ACC112 (cell line): ENCODE measurements around the gene GAS6.
"Not testable (repeated sequence)": the region's sequence is repeated elsewhere in the genome, so short reads cannot be mapped to it uniquely, and the experiment has no call there.

Experiments used
- H2AFZ ChIP-seq: fragments of 200-600 bp; sonication (generic); one replicate; pipeline ENCODE4 v1.6.0; 2017; ENCODE audit warnings: antibody characterized with exemption, low read length; ENCODE audit not compliant: unreplicated experiment
- H3K27ac ChIP-seq: fragments of 200-600 bp; sonication (generic); 2 replicates; pipeline ENCODE4 v1.5.1; 2014; ENCODE audit warnings: low read depth, mild to moderate bottlenecking, antibody characterized with exemption, low read length, moderate library complexity
- H3K27me3 ChIP-seq: fragments of 200-600 bp; sonication (generic); 2 replicates; pipeline ENCODE4 v1.6.1; 2014; ENCODE audit warnings: mild to moderate bottlenecking, antibody characterized with exemption, low read length, moderate library complexity, mixed read lengths; ENCODE audit not compliant: insufficient read depth
- H3K36me3 ChIP-seq: fragments of 200-600 bp; sonication (generic); 2 replicates; pipeline ENCODE4 v1.6.1; 2016; ENCODE audit warnings: mild to moderate bottlenecking, antibody characterized with exemption, low read length, moderate library complexity, mixed read lengths; ENCODE audit not compliant: insufficient read depth
- H3K4me1 ChIP-seq: fragments of 200-600 bp; sonication (generic); one replicate; pipeline ENCODE4 v1.6.1; 2016; ENCODE audit warnings: low read length, mixed read lengths; ENCODE audit not compliant: insufficient read depth, unreplicated experiment, control insufficient read depth
- H3K4me3 ChIP-seq: fragments of 200-600 bp; sonication (generic); 2 replicates; pipeline ENCODE4 v1.5.1; 2014; ENCODE audit warnings: mild to moderate bottlenecking, low read depth, low read length
- H3K79me2 ChIP-seq: fragments of 200-600 bp; sonication (generic); one replicate; pipeline ENCODE4 v1.6.0; 2016; ENCODE audit warnings: low read length; ENCODE audit not compliant: control insufficient read depth, unreplicated experiment, insufficient read depth

Gene GAS6

GRCh38 chr13:113803409-113804016 is 60.4 kb downstream of the GAS6 start:
- H3K4me1 ChIP-seq = peaks cover 4% of the 10 kb centered on the region
- no peaks in the 10 kb centered on the region for H3K36me3 ChIP-seq
- no peak overlapping the region for H2AFZ ChIP-seq
- H3K4me3 ChIP-seq = no peak overlapping the region
- no peak overlapping the region for H3K27ac ChIP-seq
- H3K27me3 ChIP-seq = no peaks in the 10 kb centered on the region
- no peaks in the 10 kb centered on the region for H3K79me2 ChIP-seq

GRCh38 chr13:113802761-113803160 is 61.1 kb downstream of the GAS6 start:
- H3K4me3 ChIP-seq = no peak overlapping the region
- no peaks in the 10 kb centered on the region for H3K79me2 ChIP-seq
- H3K27me3 ChIP-seq = no peaks in the 10 kb centered on the region
- H3K36me3 ChIP-seq = no peaks in the 10 kb centered on the region
- H3K27ac ChIP-seq = no peak overlapping the region
- no peak overlapping the region for H2AFZ ChIP-seq
- peaks cover 4% of the 10 kb centered on the region for H3K4me1 ChIP-seq

DNA sequence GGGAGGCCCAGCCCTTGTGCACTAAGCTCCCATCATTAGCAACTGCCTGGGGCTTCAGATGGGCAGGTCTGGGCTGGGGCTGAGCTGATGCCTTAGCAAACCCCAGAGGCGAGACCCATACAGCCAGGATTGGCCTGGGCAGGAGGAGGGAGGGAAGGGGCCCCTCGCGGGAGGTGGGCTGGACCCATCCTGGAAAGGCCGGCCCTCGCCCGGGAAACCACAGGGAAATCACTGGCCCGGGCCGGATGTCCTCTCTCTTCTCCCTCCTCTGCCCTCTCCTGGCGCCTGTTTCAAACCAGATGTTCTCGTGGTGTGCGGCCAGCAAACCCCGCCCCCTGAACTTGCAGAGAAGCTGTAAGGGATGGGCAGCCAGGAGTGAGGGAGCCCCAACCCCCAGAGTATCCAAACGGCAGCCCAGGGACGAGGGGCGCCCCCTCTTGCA is 61.8 kb downstream of the GAS6 start:
- H3K4me3 ChIP-seq = no peak overlapping the region
- peaks cover 4% of the 10 kb centered on the region for H3K4me1 ChIP-seq
- no peak overlapping the region for H2AFZ ChIP-seq
- no peaks in the 10 kb centered on the region for H3K79me2 ChIP-seq
- H3K27me3 ChIP-seq = no peaks in the 10 kb centered on the region
- no peak overlapping the region for H3K27ac ChIP-seq
- no peaks in the 10 kb centered on the region for H3K36me3 ChIP-seq

GRCh38 chr13:113801289-113801961 is 62.5 kb downstream of the GAS6 start:
- no peaks in the 10 kb centered on the region for H3K27me3 ChIP-seq

DNA sequence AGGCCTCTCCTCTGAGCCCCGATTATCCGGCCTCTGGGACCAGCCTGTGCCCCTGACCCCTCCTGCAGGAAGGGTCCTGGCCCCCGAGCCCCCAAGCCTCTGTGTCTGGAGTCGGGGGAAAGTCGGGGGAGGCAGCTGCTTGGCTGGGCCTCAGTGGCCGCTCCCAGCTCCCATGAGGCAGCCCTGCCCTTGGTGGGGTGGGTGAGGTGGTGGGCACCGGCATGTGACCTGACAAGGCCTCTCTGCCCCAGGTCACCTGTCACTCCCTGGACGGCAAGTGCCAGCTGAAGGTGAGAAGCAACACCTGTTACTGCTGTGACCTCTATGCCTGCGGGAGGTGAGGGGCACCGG is 63.3 kb downstream of the GAS6 start:
- no peak overlapping the region for H2AFZ ChIP-seq
- no peaks in the 10 kb centered on the region for H3K36me3 ChIP-seq

More at GRCh38 chr13:113801289-113801961, 62.5 kb downstream of the GAS6 start:
- no peak overlapping the region for H2AFZ ChIP-seq
- H3K4me1 ChIP-seq = peaks cover 4% of the 10 kb centered on the region
- H3K36me3 ChIP-seq = no peaks in the 10 kb centered on the region
- H3K79me2 ChIP-seq = no peaks in the 10 kb centered on the region
- H3K27ac ChIP-seq = no peak overlapping the region
- H3K4me3 ChIP-seq = no peak overlapping the region

GRCh38 chr13:113798200-113798811 is 65.6 kb downstream of the GAS6 start:
- H3K79me2 ChIP-seq = no peaks in the 10 kb centered on the region
- H3K27ac ChIP-seq = no peak overlapping the region
- H3K36me3 ChIP-seq = no peaks in the 10 kb centered on the region
- peaks cover 4% of the 10 kb centered on the region for H3K4me1 ChIP-seq
- H3K4me3 ChIP-seq = no peak overlapping the region
- H2AFZ ChIP-seq = no peak overlapping the region
- H3K27me3 ChIP-seq = no peaks in the 10 kb centered on the region

More for the DNA sequence above, 63.3 kb downstream of the GAS6 start:
- no peaks in the 10 kb centered on the region for H3K79me2 ChIP-seq
- no peak overlapping the region for H3K27ac ChIP-seq
- H3K4me1 ChIP-seq = peaks cover 4% of the 10 kb centered on the region
- no peaks in the 10 kb centered on the region for H3K27me3 ChIP-seq
- H3K4me3 ChIP-seq = no peak overlapping the region

GRCh38 chr13:113796964-113797676 is 66.8 kb downstream of the GAS6 start:
- no peaks in the 10 kb centered on the region for H3K27me3 ChIP-seq
- no peaks in the 10 kb centered on the region for H3K79me2 ChIP-seq
- H3K27ac ChIP-seq = no peak overlapping the region
- no peaks in the 10 kb centered on the region for H3K36me3 ChIP-seq
- H2AFZ ChIP-seq = no peak overlapping the region
- H3K4me3 ChIP-seq = no peak overlapping the region
- peaks cover 4% of the 10 kb centered on the region for H3K4me1 ChIP-seq

DNA sequence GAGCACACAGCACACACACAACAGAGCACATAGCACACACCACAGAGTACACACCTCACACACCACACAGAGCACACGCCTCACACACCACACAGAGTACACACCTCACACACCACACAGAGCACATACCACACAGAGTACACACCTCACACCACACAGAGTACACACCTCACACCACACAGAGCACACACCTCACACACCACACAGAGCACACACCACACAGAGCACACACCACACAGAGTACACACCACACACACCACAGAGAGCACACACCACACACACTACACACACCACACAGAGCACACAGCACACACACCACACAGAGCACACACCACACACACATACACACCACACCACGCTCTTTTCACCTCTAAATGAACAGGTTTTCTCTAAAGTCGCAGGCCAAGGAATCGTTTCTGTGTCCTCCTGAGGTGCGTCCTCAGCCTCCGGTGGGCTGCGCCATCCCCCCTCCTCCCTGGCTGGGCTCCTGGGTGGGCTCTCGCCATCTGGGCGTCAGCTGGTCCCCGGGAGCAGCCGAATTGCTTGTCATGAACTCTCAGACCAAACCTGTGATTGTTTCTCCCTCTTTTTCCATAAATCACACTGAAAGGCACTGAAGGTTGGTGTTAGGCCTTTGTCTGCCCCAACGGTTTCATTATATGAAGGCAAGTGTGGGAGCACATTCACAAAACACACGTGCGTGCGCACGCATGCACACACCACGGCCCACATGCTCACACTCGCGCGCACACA is 67.5 kb downstream of the GAS6 start:
- H3K36me3 ChIP-seq = no peaks in the 10 kb centered on the region
- no peak overlapping the region for H3K27ac ChIP-seq
- no peaks in the 10 kb centered on the region for H3K27me3 ChIP-seq
- H3K79me2 ChIP-seq = no peaks in the 10 kb centered on the region
- H3K4me1 ChIP-seq = no peaks in the 10 kb centered on the region
- no peak overlapping the region for H2AFZ ChIP-seq
- no peak overlapping the region for H3K4me3 ChIP-seq

DNA sequence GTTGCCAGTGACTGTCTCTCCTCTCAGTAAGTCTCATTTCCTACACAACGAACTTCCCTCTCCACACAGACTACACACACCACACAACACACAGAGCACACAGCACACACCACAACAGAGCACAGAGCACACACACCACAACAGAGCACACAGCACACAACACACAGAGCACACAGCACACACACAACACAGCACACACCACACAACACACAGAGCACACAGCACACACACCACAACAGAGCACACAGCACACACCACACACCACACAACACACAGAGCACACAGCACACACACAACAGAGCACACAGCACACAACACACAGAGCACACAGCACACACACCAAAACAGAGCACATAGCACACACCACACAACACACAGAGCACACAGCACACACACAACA is 68.5 kb downstream of the GAS6 start:
- H3K36me3 ChIP-seq, H3K27ac ChIP-seq, H2AFZ ChIP-seq, H3K79me2 ChIP-seq, H3K4me1 ChIP-seq, H3K4me3 ChIP-seq, H3K27me3 ChIP-seq: not testable (repeated sequence)

DNA sequence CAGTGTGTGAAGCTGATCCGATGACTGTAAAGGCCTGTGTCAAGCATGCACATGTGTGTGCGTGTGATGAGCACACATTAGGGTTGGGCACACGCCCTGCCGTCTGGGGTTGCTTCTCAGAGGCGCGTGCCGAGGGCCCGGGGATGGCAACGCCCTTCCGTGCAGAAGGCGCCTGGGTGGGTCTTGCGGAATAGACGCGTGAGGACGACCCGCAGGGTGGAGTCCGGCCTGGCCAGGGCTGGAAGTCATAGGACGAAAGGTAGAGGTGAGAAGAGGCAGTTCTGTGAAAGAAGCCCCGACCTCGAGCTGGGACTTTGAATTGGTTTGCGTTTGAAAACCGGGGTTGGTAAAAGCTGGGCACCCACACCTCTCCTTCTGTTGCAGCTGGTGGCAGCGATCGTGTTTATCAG is 69.1 kb downstream of the GAS6 start:
- no peaks in the 10 kb centered on the region for H3K79me2 ChIP-seq
- H2AFZ ChIP-seq = no peak overlapping the region
- H3K4me3 ChIP-seq = no peak overlapping the region
- no peaks in the 10 kb centered on the region for H3K4me1 ChIP-seq
- no peaks in the 10 kb centered on the region for H3K27me3 ChIP-seq
- no peak overlapping the region for H3K27ac ChIP-seq
- no peaks in the 10 kb centered on the region for H3K36me3 ChIP-seq
